ENCODE data around the gene ADGRD1.

DNA sequence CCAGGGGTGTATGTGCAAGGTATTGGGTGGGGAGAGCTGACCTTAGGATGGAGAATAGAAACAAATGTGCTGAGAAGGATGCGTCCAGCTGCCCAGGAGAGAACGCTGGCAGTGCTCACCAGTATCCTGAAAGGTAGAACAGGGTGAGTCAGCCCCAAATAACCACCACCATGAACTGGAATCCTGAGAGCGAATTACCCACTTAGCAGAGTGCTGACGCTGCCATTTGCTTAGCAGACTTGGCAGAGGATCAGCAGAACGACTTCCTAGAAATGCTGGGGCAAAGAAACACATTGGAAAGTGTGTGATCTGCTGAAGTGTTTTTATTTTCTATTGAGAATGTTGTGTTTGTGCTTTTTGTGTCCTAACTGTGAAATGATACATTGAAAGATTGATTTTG, 213.6 kb downstream of the ADGRD1 start:
- TF ChIP-seq, protein P1, sequence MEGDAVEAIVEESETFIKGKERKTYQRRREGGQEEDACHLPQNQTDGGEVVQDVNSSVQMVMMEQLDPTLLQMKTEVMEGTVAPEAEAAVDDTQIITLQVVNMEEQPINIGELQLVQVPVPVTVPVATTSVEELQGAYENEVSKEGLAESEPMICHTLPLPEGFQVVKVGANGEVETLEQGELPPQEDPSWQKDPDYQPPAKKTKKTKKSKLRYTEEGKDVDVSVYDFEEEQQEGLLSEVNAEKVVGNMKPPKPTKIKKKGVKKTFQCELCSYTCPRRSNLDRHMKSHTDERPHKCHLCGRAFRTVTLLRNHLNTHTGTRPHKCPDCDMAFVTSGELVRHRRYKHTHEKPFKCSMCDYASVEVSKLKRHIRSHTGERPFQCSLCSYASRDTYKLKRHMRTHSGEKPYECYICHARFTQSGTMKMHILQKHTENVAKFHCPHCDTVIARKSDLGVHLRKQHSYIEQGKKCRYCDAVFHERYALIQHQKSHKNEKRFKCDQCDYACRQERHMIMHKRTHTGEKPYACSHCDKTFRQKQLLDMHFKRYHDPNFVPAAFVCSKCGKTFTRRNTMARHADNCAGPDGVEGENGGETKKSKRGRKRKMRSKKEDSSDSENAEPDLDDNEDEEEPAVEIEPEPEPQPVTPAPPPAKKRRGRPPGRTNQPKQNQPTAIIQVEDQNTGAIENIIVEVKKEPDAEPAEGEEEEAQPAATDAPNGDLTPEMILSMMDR (IDR thresholded peaks at IDR 0.05; ENCODE audit: borderline replicate concordance, extremely low read depth, low read length, poor library complexity, severe bottlenecking): no peak
- TF ChIP-seq EZH2 (IDR thresholded peaks at IDR 0.05; ENCODE audit: borderline replicate concordance, low read depth, low read length, severe bottlenecking): no peak

All from DND-41 (cell line).